ENCODE data around the gene MTMR3. TPM values are rescaled to one million over a fixed set of nuclear protein-coding genes. Genes with fewer than 3 reads are reported as not detected.
A peak's percentile ranks its signal among the peaks of the same experiment; 100 is the strongest.
"Not testable (repeated sequence)": the region's sequence is repeated elsewhere in the genome, so short reads cannot be mapped to it uniquely, and the experiment has no call there.

Gene MTMR3
- polyA plus RNA-seq, 3 donors from 2014 or later: 11.2 to 21.9 (median 11.9) TPM

DNA sequence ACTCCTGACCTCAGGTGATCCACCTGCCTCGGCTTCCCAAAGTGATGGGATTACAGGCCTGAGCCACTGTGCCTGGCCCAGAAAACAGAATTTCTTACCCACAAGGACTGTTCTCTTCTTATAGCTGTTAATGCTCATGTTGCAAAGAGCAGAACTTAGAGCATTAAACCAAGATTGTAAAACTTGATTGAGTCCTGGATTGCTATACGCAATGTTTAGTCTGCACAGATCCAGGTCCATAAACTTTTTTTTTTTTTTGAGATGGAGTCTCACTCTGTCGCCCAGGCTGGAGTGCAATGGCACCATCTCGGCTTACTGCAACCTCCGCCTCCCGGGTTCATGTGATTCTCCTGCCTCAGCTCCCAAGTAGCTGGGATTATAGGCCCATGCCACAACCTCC lies 178.1 kb downstream of the MTMR3 start:
- not testable (repeated sequence) for H3K4me3 Mint-ChIP-seq; DNase-seq; H3K4me1 Mint-ChIP-seq; H3K27ac Mint-ChIP-seq; H3K27me3 Mint-ChIP-seq (ENCODE audit: low read depth in 3 of 3); H3K36me3 Mint-ChIP-seq
- H3K9me3 Mint-ChIP-seq: peaks cover 7 to 36% (median 24%) of the 10 kb centered on the region in 6 donors

DNA sequence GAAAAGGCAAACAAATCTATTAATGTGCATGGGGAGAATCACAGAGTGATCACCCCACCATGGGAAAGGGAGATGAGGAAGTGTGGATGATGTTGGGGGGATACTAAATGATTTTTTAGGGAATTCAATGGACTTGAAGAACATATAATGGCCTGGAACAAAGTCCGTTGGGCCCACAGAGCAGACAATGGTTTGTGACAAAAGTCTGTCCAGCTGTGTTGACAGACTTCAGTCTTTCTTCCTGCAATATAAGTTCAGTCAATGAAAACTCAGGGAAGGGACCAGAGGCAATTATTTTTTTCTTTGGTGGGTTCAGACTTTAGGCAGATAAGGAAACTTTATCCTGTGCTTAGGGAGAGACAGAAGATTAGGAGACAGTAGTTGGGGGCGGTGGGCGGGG lies 179.3 kb downstream of the MTMR3 start:
- H3K9me3 Mint-ChIP-seq: peaks cover 5 to 28% (median 19%) of the 10 kb centered on the region in 6 donors
- H3K27me3 Mint-ChIP-seq (ENCODE audit: low read depth in 3 of 3): peaks cover 2 to 7% (median 7%) of the 10 kb centered on the region in 3 donors
- no peak overlapping the region for H3K4me3 Mint-ChIP-seq
- DNase-seq: no peak
- H3K36me3 Mint-ChIP-seq: peaks cover 0 to 7% (median 6%) of the 10 kb centered on the region in 3 donors
- H3K27ac Mint-ChIP-seq: no peak overlapping the region
- no peaks in the 10 kb centered on the region for H3K4me1 Mint-ChIP-seq

DNA sequence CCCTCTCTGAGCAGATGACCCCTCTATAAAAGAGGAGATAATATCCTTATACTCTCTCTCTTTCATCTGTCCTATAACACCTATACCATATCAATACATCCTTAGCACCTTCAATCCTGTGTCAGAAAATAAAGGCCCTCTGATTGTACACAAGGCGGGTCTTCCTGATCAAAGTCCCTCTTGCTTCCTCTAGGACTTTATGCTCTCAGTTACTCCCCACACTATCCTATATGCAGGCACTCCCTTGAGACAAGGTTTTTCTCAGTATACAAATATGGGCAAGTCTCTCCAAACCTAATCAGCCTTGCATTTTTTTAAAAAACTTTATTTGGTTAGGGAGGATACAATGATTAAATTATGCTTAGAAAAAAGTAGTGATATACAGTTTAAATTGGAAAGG lies 180.0 kb downstream of the MTMR3 start:
- H3K27ac Mint-ChIP-seq: no peak overlapping the region
- no peaks in the 10 kb centered on the region for H3K4me1 Mint-ChIP-seq
- H3K27me3 Mint-ChIP-seq (ENCODE audit: low read depth in 3 of 3): peaks cover 2 to 11% (median 7%) of the 10 kb centered on the region in 3 donors
- H3K9me3 Mint-ChIP-seq: peaks cover 5 to 26% (median 18%) of the 10 kb centered on the region in 6 donors
- H3K36me3 Mint-ChIP-seq: peaks cover 0 to 7% (median 6%) of the 10 kb centered on the region in 3 donors
- H3K4me3 Mint-ChIP-seq: no peak overlapping the region
- DNase-seq: no peak

DNA sequence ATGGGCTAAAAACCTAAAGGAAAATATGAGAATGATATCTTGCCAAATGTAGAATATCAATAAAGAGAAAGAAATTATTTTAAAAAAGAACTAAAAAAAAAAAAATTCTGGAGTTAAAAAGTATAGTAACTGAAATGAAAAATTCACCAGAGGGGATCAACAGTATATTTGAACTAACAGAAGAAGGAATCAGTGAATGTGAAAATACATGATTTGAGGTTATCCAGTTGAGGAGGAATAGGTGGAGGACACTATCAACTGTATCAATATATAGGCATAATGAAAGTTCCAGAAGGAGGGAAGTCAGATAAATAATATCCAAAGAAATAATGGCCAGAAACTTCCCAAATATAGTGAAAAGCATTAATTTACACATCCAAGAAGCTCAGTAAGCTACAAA lies 181.2 kb downstream of the MTMR3 start:
- Mint-ChIP-seq H3K9me3 (peaks cover 5 to 26% (median 18%) of the 10 kb centered on the region in 6 donors), H3K27me3 (ENCODE audit: low read depth in 3 of 3) (peaks cover 4 to 9% (median 6%) of the 10 kb centered on the region in 3 donors), H3K27ac (no peak overlapping the region), H3K4me1 (no peaks in the 10 kb centered on the region), H3K4me3 (no peak overlapping the region), H3K36me3 (peaks cover 0 to 7% (median 6%) of the 10 kb centered on the region in 3 donors)
- DNase-seq: no peak

DNA sequence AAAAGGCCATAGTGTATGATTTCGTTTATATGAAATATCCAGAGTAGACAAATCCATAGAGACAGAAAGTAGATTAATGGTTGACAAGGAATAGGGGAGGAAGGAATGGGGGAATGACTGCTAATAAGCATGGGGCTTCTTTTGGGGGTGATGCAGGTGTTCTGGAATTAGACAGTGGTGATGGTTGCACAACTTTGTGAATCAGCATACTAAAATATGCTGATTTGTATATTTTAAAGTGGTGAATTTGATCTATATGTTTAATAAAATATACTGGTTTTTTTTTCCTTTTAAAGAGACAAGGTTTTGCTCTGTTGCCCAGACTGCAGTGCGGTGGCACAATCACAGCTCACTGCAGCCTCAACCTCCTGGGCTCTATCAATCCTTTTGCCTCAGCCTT lies 190.8 kb downstream of the MTMR3 start:
- no peak for DNase-seq
- Mint-ChIP-seq H3K27ac (no peak overlapping the region), H3K9me3 (no peaks in the 10 kb centered on the region), H3K27me3 (ENCODE audit: low read depth in 3 of 3) (peaks cover 3 to 8% (median 8%) of the 10 kb centered on the region in 3 donors), H3K4me1 (peaks cover 2 to 4% of the 10 kb centered on the region in 2 donors), H3K4me3 (no peak overlapping the region), H3K36me3 (no peaks in the 10 kb centered on the region)

DNA sequence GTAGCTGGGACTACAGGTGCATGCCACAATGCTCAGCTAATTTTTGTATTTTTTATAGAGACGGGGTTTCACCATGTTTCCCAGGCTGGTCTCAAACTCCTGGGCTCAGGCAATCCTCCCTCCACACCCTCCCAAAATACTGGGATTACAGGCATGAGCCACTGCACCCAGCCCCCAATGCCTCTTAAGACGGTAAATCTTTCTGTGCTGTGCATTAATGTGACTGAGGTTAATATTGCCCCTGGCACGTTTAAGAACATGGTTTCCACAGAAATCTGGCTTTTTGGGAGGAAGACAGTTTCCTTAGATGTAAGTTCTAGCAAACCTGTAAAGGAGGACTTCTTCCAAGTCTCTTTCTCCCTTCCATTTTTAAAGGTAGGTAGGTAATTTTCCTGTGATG lies 191.2 kb downstream of the MTMR3 start:
- no peak for DNase-seq
- no peak overlapping the region for H3K4me3 Mint-ChIP-seq
- H3K4me1 Mint-ChIP-seq: peaks cover 2 to 8% of the 10 kb centered on the region in 2 donors
- H3K9me3 Mint-ChIP-seq: no peaks in the 10 kb centered on the region
- H3K36me3 Mint-ChIP-seq: no peaks in the 10 kb centered on the region
- H3K27ac Mint-ChIP-seq: no peak overlapping the region
- H3K27me3 Mint-ChIP-seq (ENCODE audit: low read depth in 3 of 3): peaks cover 4 to 12% (median 7%) of the 10 kb centered on the region in 3 donors

DNA sequence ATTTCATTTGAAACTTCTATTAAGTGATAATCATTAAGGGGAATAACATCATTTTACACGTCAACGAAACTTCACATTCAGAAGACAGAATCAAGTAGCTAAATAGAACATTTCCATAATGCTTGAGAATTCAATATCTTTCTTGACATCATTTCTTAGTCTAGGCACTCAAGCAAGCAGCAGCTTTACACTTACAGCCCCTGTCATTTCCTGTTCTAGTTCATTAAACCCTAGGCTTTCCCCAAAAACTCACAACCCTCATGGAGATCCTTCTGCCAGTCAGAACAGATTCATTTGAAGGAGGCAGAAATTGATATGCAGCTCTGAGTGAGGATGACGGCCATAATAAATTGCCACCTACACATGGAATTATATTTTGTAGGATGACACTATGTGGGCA lies 192.0 kb downstream of the MTMR3 start:
- Mint-ChIP-seq H3K9me3 (no peaks in the 10 kb centered on the region), H3K27me3 (ENCODE audit: low read depth in 3 of 3) (peaks cover 4 to 14% (median 10%) of the 10 kb centered on the region in 3 donors), H3K36me3 (no peaks in the 10 kb centered on the region), H3K4me3 (no peak overlapping the region), H3K27ac (no peak overlapping the region), H3K4me1 (peaks cover 2 to 8% of the 10 kb centered on the region in 2 donors)
- DNase-seq: no peak

DNA sequence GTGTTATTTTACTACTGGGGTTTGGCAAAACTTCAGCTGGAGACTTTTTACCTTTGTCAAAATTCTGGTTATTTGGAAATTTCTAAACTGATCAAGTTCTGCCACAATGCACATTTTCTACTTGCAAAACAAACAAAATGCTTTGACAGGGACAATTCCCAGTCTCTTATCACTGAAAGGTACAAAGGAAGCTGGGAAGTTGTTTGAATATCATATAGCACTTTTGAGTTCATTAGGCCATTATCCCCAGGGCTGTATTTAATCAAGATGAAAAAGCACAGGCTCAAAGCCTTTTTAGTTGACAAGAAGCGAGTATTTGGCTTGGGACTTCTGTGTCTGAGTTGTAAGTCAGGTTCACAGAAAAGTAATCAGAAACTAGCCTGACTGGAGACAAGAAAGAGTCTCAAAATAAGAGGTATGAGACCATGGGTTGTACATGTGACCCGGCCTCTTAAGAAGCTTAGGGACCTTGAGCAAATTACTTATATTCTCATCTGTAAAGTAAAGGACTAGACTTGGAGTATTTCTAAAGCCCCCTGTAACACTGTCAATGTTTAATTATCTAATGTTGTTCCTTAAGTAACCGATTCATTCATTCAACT lies 194.4 kb downstream of the MTMR3 start:
- Mint-ChIP-seq H3K9me3 (peaks cover 0 to 2% (median 0%) of the 10 kb centered on the region in 6 donors), H3K27me3 (ENCODE audit: low read depth in 3 of 3) (peaks cover 4 to 21% (median 9%) of the 10 kb centered on the region in 3 donors), H3K4me1 (peaks cover 6 to 12% of the 10 kb centered on the region in 2 donors), H3K36me3 (no peaks in the 10 kb centered on the region), H3K27ac (no peak overlapping the region), H3K4me3 (no peak overlapping the region)
- no peak for DNase-seq

DNA sequence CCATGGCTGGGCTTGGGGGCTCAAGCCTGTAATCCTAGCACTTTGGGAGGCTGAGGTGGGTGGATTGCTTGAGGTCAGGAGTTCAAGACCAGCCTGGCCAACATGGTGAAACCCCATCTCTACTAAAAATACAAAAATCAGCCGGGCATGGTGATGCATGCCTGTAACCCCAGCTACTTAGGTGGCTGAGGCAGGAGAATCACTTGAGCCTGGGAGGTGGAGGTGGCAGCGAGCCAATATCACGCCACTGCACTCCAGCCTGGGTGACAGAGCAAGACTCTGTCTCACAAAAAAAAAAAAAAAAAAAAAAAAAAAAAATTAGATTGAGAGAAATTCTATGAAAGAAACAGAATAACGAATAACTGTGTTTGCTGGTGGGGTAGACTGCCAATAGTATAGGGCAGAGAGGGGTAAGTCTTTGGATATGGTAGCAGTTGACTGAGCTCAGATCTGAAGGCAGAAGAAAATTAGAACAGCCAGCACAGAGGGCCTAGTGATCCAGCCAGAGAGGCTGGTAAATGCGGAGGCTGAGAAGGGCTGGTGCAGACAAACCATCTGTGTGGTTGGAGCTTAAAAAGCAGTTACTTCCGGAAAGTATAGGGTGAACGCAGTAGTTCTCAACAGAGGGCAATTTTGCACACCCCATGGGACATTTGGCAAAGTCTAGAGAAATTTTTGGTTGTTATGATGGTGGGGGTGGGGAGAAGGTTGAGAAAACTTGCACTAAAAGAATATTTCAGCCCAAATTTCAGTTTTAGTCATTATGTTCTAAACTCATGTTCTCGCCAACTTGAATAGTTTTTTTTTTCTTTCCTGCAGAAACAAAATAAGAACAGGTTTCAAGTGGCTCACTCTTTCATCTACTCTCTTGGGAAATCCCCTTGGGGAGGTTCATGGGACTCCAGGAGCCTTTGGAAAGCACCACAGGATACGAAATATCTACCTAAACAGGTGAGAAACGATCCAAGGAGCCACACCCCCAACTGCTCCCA lies 195.6 kb downstream of the MTMR3 start:
- Mint-ChIP-seq H3K36me3 (no peaks in the 10 kb centered on the region), H3K27ac (peak overlapping the region in 1 of 6 donors; percentile 62), H3K4me3 (peak overlapping the region in 2 of 5 donors; percentile 31 to 32), H3K27me3 (ENCODE audit: low read depth in 3 of 3) (peaks cover 8 to 21% (median 9%) of the 10 kb centered on the region in 3 donors), H3K9me3 (peaks cover 0 to 2% (median 0%) of the 10 kb centered on the region in 6 donors), H3K4me1 (peaks cover 6 to 12% of the 10 kb centered on the region in 2 donors)
- DNase-seq: no peak

DNA sequence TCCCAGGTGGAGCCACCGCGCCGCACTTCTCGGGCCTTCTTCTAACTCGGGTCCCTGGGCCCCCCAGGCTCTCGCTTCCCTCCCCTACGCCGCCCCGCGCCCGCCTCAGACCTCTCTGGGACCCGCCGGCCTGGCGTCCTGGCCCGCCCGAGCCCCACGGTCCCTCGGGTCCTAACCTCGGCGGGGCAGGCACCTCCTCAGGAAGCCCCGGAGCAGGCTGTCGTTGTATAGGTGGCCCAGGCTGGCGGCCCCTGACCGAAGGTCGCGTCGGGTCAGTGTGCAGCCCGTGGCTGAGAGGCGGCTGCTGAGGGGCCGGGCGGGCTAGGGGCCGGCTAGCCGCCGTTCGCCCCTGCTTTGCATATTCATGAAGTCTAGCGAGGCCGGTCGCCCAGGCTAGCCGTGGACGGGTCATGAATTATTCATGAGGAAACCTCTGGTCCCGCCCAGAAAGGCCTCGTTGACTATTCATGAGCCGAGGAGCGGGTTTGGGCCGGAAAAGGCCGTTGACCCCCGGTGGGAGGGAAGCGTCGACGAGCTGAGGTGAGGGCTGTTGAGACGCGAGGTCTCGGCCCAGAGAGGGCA lies 197.1 kb downstream of the MTMR3 start, which contains the start of gene HORMAD2:
HORMAD2 (plus strand) TSS at position 513 of the 582 bp plus-strand sequence. CDS start 13,489 bp downstream, outside the sequence.
- Mint-ChIP-seq H3K4me1 (peaks cover 6 to 12% of the 10 kb centered on the region in 2 donors), H3K36me3 (peaks cover 0 to 5% (median 0%) of the 10 kb centered on the region in 3 donors), H3K4me3 (peak within 1 kb of the TSS; percentile 21 to 80 (median 50)), H3K27me3 (ENCODE audit: low read depth in 3 of 3) (peaks cover 8 to 24% (median 9%) of the 10 kb centered on the region in 3 donors), H3K9me3 (peaks cover 0 to 2% (median 0%) of the 10 kb centered on the region in 6 donors), H3K27ac (no peak within 1 kb of the TSS)
- DNase-seq: peak; percentile 4 to 22 (median 4)

Other genes starting within 250 kb of the MTMR3 start
- gene CABP7, start 163.2 kb upstream of the MTMR3 start, polyA plus RNA-seq: under 1 TPM in 2 of 3 donors, not detected in 1; 0.14 TPM
- 10 to 100 TPM; 59.3 to 77.7 (median 72.2) TPM for gene ZMAT5, start 116.2 kb upstream of the MTMR3 start, polyA plus RNA-seq
- 100 to 1,000 TPM; 285 to 342 (median 286) TPM for gene UQCR10, start 115.8 kb upstream of the MTMR3 start, polyA plus RNA-seq
- 10 to 100 TPM; 31.2 to 70.8 (median 40.8) TPM for gene ASCC2, start 44.9 kb upstream of the MTMR3 start, polyA plus RNA-seq
- gene HORMAD2, start 197.3 kb downstream of the MTMR3 start, polyA plus RNA-seq: not detected